ENCODE data around the gene SEH1L. TPM values are rescaled to one million over a fixed set of nuclear protein-coding genes. Genes with fewer than 3 reads are reported as not detected.

SEH1L gene
- total and polyA plus RNA-seq, 10 of the 15 experiments (the other 5 are each of a cell fraction or from before 2014, with no cell fraction given): 27.5 to 109 (median 52.8) TPM

- TF ChIP-seq SMARCA5 (IDR thresholded peaks at IDR 0.05): no peak
Measured at GRCh38 chr18:12928641-12929040, 19.2 kb upstream of the SEH1L start (continued).

- Histone ChIP-seq H3K4me3 (no peak overlapping the region), H3K9me3 (replicated peaks; ENCODE audit: control insufficient read depth, insufficient read depth, low read length) (no peaks in the 10 kb centered on the region), H3K4me1 (ENCODE audit: control insufficient read depth, insufficient read depth, low read length) (no peaks in the 10 kb centered on the region), H3K9ac (ENCODE audit: control insufficient read depth, insufficient read depth, low read length) (no peak overlapping the region), H2AFZ (ENCODE audit: control insufficient read depth, low read depth, low read length) (no peak overlapping the region), H3K27me3 (replicated peaks in 1 of 2; ENCODE audit: control insufficient read depth in 2 of 2, insufficient read depth in 2 of 2, low read length in 1 of 2) (no peaks in the 10 kb centered on the region; a peak in 2 of 4 replicates), H4K20me1 (ENCODE audit: control insufficient read depth, insufficient read depth) (no peaks in the 10 kb centered on the region), H3K4me2 (ENCODE audit: control insufficient read depth, insufficient read depth) (no peak overlapping the region), H3K79me2 (ENCODE audit: control insufficient read depth, insufficient read depth, low read length) (no peaks in the 10 kb centered on the region), H3K36me3 (ENCODE audit: control insufficient read depth in 2 of 2, insufficient read depth in 2 of 2, low read length in 1 of 2) (no peaks in the 10 kb centered on the region), H3K27ac (ENCODE audit: control insufficient read depth, insufficient read depth) (no peak overlapping the region)
- in situ Hi-C loops (cut with MboI): loop anchor here (5.0 kb wide), 1 partner anchor 202 kb away; no protein-coding TSS in a partner anchor
- intact Hi-C loops (cut with micrococcal nuclease; ENCODE audit: unreplicated experiment): loop anchor here (5.0 to 10.0 kb wide), 2 partner anchors 395 to 537 kb away; no protein-coding TSS in a partner anchor
- no TSS peak for BruUV-seq (replicated peaks)
- ChIA-PET SMC1A (ENCODE audit: uncharacterized antibody, unreplicated experiment) (interaction anchor here (0.9 to 1.6 kb wide), 2 partner anchors 26 to 185 kb away, joined by 3 to 5 read pairs; no protein-coding TSS in a partner anchor), CTCF (interaction anchor here (1.0 kb wide), 1 partner anchor 203 kb away, joined by 3 read pairs; no protein-coding TSS in a partner anchor), RAD21 (ENCODE audit: unreplicated experiment) (interaction anchor here (0.5 kb wide), 1 partner anchor 35 kb away, joined by 4 read pairs; no protein-coding TSS in a partner anchor), POLR2A (no interaction called here)
- FAIRE-seq: no peak
- TF ChIP-seq ATF2 (IDR thresholded peaks at IDR 0.05; ENCODE audit: low read length) (no peak), ZNF24 (IDR thresholded peaks at IDR 0.05) (no peak), RBBP5 (conservative IDR thresholded peaks at IDR 0.05) (no peak)
- 45% methylated on average over 5 of the region's 5 CpGs for WGBS (ENCODE audit: insufficient coverage, insufficient replicate concordance, low lambda C conversion rate, missing lambda C conversion rate)
- DNase-seq (ENCODE audit: low read depth, low spot score): no peak
- ATAC-seq: no peak
Measured at GRCh38 chr18:12929477-12930083, 18.2 kb upstream of the SEH1L start.
